SK-N-MC (cell line): ENCODE measurements around the gene ST8SIA5.
"Not testable (repeated sequence)": the region's sequence is repeated elsewhere in the genome, so short reads cannot be mapped to it uniquely, and the experiment has no call there.

Experiments used
- DNase-seq: peaks from one replicate; pipeline ENCODE4 v3.0.0-alpha.2; 2011; ENCODE audit warnings: low read depth, low spot score
- H3K27ac ChIP-seq: fragments of 200-600 bp; sonication (generic); 2 replicates; pipeline ENCODE4 v1.5.1; 2016; ENCODE audit warnings: mixed run types
- H3K36me3 ChIP-seq: fragments of 200-600 bp; sonication (generic); 2 replicates; pipeline ENCODE4 v1.6.1; 2017; ENCODE audit warnings: antibody characterized with exemption, low read length, mixed read lengths; ENCODE audit not compliant: insufficient read depth
- H3K4me3 ChIP-seq: fragments of 200-600 bp; sonication (generic); 2 replicates; pipeline ENCODE4 v1.5.1; 2016
- H3K9ac ChIP-seq: fragments of 200-600 bp; sonication (generic); 2 replicates; pipeline ENCODE4 v1.8.0; 2017; ENCODE audit warnings: mixed run types, mixed read lengths; ENCODE audit not compliant: insufficient read length
- H3K9me3 ChIP-seq: fragments of 200-600 bp; sonication (generic); 2 replicates; pipeline ENCODE4 v1.6.1; 2017; ENCODE audit warnings: low read depth, mild to moderate bottlenecking, antibody characterized with exemption, low read length, moderate library complexity, mixed read lengths
- EZH2 ChIP-seq: fragments of 200-600 bp; sonication (generic); IDR thresholded peaks from one replicate; pipeline ENCODE4 v1.6.1; 2017; ENCODE audit warnings: antibody characterized with exemption
- FOXP2 ChIP-seq: optimal IDR thresholded peaks from 2 replicates; pipeline ENCODE3; 2011; ENCODE audit warnings: mild to moderate bottlenecking, moderate library complexity; ENCODE audit not compliant: insufficient read depth; ENCODE audit errors: extremely low read length, control extremely low read depth
- POLR2AphosphoS5 ChIP-seq: IDR thresholded peaks from 2 replicates; pipeline ENCODE4 v1.6.1; 2012; ENCODE audit warnings: mild to moderate bottlenecking, low read depth, low read length, borderline replicate concordance

The ST8SIA5 gene

GRCh38 chr18:46756559-46757201 is at the start of gene ST8SIA5:
Gene ST8SIA5, minus strand, starts transcription at chr18:46757053. Its CDS starts 545 bp downstream, at chr18:46756508.
- Histone ChIP-seq H3K27ac (no peak within 1 kb of the TSS), H3K9me3 (no peaks in the 10 kb centered on the region), H3K4me3 (peak within 1 kb of the TSS; percentile 71), H3K36me3 (no peaks in the 10 kb centered on the region), H3K9ac (no peak within 1 kb of the TSS)
- DNase-seq, result no peak
- TF ChIP-seq POLR2AphosphoS5 (no peak), FOXP2 (no peak), EZH2 (no peak)

- H3K27ac ChIP-seq, result not testable (repeated sequence)
Measured at GRCh38 chr18:46795945-46796344, 39.1 kb upstream of the ST8SIA5 start.

GRCh38 chr18:46794607-46795006 is 37.8 kb upstream of the ST8SIA5 start:
- Histone ChIP-seq H3K36me3 (no peaks in the 10 kb centered on the region), H3K4me3 (no peak overlapping the region), H3K27ac (no peak overlapping the region), H3K9me3 (no peaks in the 10 kb centered on the region), H3K9ac (no peak overlapping the region)
- DNase-seq, result no peak
- no peak for TF ChIP-seq FOXP2
- no peak for TF ChIP-seq POLR2AphosphoS5
- no peak for TF ChIP-seq EZH2

More at GRCh38 chr18:46795945-46796344, 39.1 kb upstream of the ST8SIA5 start:
- not testable (repeated sequence) for H3K4me3 ChIP-seq, H3K9me3 ChIP-seq, H3K9ac ChIP-seq, H3K36me3 ChIP-seq, DNase-seq

DNA sequence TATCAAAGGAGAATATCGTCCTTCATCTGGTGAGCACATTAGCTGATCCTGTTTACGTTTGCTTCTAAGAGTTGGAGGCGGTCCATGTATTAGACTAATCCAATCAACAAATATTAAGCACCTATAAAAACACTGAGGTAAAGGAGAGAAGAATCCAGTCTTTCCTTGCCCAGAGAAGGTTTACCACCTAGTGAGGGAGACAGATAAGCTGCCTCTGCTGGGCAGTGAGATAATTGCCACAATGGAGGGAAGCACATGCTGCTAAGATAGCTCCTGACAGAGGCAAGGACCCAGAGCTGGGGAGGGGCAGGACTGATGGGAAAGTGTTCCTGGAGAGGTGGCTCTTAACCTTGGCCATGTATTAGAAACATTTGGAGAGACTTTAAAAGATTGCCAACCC is 36.7 kb upstream of the ST8SIA5 start:
- TF ChIP-seq FOXP2 (no peak), EZH2 (no peak), POLR2AphosphoS5 (no peak)
- no peak overlapping the region for H3K4me3 ChIP-seq
- DNase-seq, result no peak
- H3K9ac ChIP-seq, result no peak overlapping the region
- no peak overlapping the region for H3K27ac ChIP-seq
- H3K36me3 ChIP-seq, result no peaks in the 10 kb centered on the region
- no peaks in the 10 kb centered on the region for H3K9me3 ChIP-seq

DNA sequence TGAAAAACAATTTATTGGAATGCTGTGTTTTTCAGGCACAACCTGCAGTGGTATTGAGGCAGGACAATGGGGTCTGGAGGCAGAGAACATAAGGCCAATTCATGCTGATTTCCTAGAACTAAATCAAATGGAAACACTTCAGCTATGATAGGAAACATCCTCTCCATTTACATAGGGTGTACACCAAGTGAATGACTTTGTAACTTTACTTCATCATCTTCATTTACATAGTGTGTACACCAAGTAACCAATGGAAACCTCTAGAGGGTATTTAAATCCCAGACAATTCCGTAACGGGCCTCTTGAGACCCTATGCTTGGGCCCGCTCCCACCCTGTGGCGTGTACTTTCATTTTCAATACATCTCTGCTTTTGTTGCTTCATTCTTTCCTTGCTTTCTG is 32.2 kb upstream of the ST8SIA5 start:
- H3K4me3 ChIP-seq, result no peak overlapping the region
- DNase-seq, result no peak
- no peaks in the 10 kb centered on the region for H3K9me3 ChIP-seq
- TF ChIP-seq POLR2AphosphoS5, result no peak
- H3K9ac ChIP-seq, result no peak overlapping the region
- H3K27ac ChIP-seq, result no peak overlapping the region
- no peaks in the 10 kb centered on the region for H3K36me3 ChIP-seq

DNA sequence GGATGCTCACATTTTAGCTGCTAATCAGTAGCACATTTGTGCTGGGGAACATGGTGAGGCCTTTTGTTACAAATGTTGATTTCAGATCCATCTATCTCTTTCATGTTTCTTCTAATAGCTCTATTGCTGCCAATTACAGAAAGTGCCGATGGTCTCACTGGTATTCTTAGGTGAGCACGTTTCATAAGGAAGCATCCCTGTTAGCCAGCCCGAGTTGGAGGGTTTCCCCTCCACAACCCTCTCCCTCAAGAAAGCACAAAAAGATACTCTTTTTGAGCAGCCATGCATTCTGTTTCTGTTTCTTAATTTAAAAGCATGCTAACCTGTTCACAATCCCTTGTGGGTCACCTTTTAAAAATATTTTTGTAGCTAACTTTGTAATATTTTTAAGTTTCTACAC is 30.8 kb upstream of the ST8SIA5 start:
- no peak for DNase-seq
- no peak for TF ChIP-seq POLR2AphosphoS5
- TF ChIP-seq FOXP2, result no peak
- TF ChIP-seq EZH2, result no peak
- H3K9me3 ChIP-seq, result no peaks in the 10 kb centered on the region
- no peaks in the 10 kb centered on the region for H3K36me3 ChIP-seq
- no peak overlapping the region for H3K9ac ChIP-seq
- H3K27ac ChIP-seq, result no peak overlapping the region
- no peak overlapping the region for H3K4me3 ChIP-seq

DNA sequence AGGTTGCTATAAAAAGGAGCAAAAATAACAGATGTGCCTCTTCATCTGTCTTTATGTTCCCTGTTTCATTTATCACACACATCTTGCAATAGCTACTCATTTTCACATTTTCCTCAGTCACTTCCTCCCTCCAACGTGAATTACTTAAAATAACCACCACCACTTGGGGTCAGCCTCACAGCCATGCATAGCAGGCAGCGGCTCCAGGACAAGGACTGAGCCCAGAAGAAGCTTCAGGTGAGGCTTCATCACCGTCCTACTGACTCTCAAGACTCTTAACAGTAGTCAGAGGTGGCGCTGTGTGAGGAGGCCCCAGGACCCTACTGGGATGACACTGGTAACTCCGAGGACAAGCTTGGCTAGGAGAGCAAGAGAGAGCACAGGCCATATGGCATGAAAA is 15.5 kb upstream of the ST8SIA5 start:
- DNase-seq, result no peak
- Histone ChIP-seq H3K9ac (no peak overlapping the region), H3K9me3 (no peaks in the 10 kb centered on the region), H3K27ac (no peak overlapping the region), H3K4me3 (no peak overlapping the region), H3K36me3 (no peaks in the 10 kb centered on the region)
- TF ChIP-seq EZH2 (no peak), POLR2AphosphoS5 (no peak), FOXP2 (no peak)

GRCh38 chr18:46771141-46771540 is 14.3 kb upstream of the ST8SIA5 start:
- Histone ChIP-seq H3K4me3 (no peak overlapping the region), H3K36me3 (no peaks in the 10 kb centered on the region), H3K9me3 (no peaks in the 10 kb centered on the region), H3K9ac (no peak overlapping the region), H3K27ac (no peak overlapping the region)
- DNase-seq, result peak; percentile 18
- TF ChIP-seq FOXP2 (no peak), EZH2 (no peak), POLR2AphosphoS5 (no peak)

DNA sequence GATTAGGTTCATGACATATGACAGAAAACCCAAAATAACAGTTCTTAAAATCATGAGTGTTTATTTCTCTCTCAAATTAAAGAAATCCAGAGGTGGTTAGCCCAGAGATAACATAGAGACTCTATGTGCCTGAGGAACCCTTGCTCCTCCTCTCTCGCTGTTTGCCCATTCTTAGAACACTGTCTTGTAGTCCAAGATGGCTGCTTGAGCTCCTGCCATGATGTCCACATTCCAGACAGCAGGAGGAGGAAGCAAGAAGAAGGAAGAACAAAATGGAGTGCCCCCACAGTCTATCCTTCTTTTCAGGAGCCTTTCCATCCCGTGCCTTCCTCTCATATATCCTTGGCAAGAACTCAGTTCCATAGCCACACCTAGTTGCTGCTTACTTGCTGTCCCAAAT is 13.9 kb upstream of the ST8SIA5 start:
- no peak overlapping the region for H3K4me3 ChIP-seq
- H3K27ac ChIP-seq, result no peak overlapping the region
- no peaks in the 10 kb centered on the region for H3K9me3 ChIP-seq
- DNase-seq, result no peak
- TF ChIP-seq FOXP2 (no peak), POLR2AphosphoS5 (no peak), EZH2 (no peak)
- no peak overlapping the region for H3K9ac ChIP-seq
- no peaks in the 10 kb centered on the region for H3K36me3 ChIP-seq
